Suprapubic skin (tissue), 3 donors: ENCODE results near the gene UCN3.

Experiments
- CTCF ChIP-seq, 2 donors: fragments of 200-600 bp in 1 of 2; fragments of 450-650 bp in 1 of 2; sonication (generic) in 1 of 2; IDR thresholded peaks; one replicate each; pipeline ENCODE4 v1.5.1; 2016 to 2019; ENCODE audit warnings: antibody characterized with exemption in 2 of 2, mild to moderate bottlenecking in 1 of 2, moderate library complexity in 1 of 2
- POLR2A ChIP-seq, 2 donors: fragments of 450-650 bp; IDR thresholded peaks; one replicate each; pipeline ENCODE4 v1.6.1; 2017; ENCODE audit warnings: antibody characterized with exemption in 2 of 2, mild to moderate bottlenecking in 2 of 2, moderate library complexity in 2 of 2

- TF ChIP-seq CTCF (IDR thresholded peaks at IDR 0.05) (no peak), POLR2A (IDR thresholded peaks at IDR 0.05) (no peak)
Observed at GRCh38 chr10:5360318-5360915, 4.3 kb upstream of the UCN3 start.
